NCI-H1048 (cell line): Measurements from ENCODE around the gene KITLG.
"Not testable (repeated sequence)": the region's sequence is repeated elsewhere in the genome, so short reads cannot be mapped to it uniquely, and the experiment has no call there.

Experiments
- DNase-seq: peaks from one replicate; lab custom pipeline; 2025; lab: John Stamatoyannopoulos, UW

The KITLG gene

GRCh38 chr12:88544991-88545980 lies 35.0 kb downstream of the KITLG start:
- no peak for DNase-seq

GRCh38 chr12:88539893-88540292 lies 40.4 kb downstream of the KITLG start:
- DNase-seq = no peak

GRCh38 chr12:88538697-88539096 lies 41.6 kb downstream of the KITLG start:
- no peak for DNase-seq

DNA sequence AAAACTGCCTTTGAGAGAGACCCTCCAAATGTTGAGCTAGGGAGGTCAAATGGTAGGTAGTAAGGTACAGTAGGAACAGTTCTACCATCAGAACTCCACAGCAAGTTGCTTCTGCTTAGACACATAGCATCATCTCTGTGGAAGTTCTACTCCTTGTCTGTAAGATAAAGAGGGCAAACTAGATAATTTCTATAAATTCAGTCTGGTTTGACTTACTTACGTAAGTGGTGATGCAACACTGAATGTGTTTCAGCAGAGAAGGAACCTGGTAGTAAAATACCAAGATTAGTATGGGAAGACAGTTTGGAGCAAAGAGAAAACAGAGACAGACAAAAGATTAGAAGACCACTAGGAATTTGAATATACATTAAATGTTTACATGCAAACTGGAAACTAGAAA lies 42.0 kb downstream of the KITLG start:
- no peak for DNase-seq

- DNase-seq = no peak
Observed at GRCh38 chr12:88530868-88531267, 49.4 kb downstream of the KITLG start.

DNA sequence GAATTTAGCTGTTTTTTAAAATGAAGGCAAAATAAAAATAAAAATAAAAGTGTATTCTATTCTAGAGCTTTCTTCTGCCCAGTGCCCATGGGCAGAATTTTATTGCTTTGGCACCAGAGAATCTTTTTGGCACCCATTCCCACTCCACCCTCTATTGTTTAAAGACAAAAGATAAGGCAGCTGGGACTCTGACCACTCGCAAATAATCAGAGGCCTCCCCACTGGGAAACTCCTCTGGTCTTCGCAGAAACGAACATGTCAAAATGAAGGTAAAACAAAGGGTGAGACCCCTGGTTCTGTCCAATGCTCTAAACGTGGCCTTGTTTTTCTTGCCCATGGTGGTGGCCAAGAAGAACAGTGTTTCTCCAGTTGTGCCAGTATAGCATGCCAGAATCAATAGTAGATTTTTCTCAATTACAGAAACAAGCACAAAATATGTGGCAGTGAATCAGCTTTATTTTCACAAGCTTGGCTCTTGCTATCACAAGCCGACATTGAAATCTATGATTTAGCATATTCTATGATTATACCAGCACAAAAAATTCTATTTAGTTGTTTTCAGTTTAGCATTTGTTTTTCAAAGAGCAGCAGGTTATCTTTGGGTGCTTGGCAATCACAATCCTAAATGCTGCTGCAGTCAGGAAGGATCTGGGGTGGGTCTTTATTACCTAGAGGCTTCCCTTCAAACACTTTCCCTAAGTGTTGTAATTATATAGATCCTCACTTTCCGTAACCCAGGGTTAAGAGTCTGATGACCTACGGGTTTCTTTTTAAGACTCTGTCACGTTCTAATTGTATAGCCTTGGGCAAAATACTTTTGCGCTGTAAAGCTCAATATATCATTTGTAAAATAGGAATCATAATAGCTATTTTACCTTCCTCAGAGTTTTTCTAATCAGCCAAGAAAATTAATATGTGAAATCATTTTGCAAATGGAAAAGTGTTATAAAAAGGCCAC lies 50.5 kb downstream of the KITLG start:
- DNase-seq = no peak

DNA sequence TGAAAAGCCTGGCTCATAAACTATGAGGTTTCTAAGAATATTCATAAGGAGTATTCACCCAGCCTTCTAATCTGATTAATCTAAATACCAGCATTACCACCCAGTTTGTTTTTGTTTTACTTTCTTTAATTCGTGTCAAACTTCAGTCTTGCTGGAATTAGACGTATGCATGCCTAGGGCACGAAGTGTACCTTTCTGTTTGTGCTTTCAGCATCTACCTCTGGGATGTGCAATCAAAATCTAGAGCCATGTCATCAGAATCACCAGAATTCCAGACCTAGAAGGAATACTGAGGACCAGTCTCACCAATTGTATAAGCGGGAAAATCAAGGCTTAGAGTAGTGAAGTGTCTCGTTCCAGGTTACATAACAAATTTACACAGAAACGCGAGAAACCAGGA lies 57.3 kb downstream of the KITLG start:
- DNase-seq = no peak

GRCh38 chr12:88520436-88520820 lies 59.8 kb downstream of the KITLG start:
- DNase-seq = no peak

DNA sequence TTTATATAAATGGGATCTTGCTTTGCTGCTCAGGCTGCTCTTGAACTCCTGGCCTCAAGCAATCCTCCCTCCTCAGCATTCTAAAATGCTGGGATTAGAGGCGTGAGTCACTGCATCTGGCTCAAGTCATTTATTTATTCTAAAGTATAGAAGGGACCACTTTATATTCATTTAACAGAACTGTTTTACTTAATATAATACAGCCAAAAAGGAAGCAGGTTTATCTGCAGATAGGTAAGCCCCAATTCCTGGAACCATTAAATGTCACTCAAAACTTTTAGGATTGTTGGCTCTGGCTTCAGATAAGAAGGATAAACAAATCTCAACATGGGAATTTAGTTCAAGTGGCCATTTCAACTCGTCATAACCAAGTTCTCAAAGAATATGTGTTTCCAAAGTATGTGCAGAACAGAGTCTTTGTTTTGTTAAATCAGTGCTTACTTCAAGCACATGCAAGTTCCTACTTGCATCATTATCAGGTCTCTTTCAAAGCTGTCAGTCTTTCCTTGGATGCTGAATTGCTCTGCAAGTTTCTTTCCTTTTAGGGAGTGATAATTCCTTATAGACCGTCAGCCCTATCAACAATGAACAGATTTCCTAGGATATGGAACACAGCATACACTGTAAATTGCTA lies 60.4 kb downstream of the KITLG start:
- no peak for DNase-seq

GRCh38 chr12:88518863-88519403 lies 61.3 kb downstream of the KITLG start:
- DNase-seq = no peak

DNA sequence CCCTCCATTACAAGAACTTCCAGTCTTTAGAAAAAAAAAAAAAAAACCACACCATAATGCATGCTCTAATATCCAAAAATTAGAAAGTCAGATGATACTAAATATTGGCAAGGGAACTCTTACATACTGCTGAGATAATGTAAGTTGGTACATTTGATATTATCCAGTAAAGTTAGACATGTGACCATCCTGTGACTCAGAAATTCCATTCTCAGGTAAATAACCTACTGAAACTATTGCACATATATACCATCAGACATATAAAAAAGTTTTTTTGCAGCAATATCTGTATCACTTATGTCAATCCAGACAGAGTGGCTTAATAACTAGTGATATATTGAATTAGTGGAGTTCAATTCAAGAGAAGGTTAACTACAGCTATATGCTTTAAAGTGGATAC lies 63.5 kb downstream of the KITLG start:
- no peak for DNase-seq

GRCh38 chr12:88510843-88511242 lies 69.4 kb downstream of the KITLG start:
- no peak for DNase-seq

GRCh38 chr12:88509851-88510250 lies 70.4 kb downstream of the KITLG start:
- DNase-seq = no peak

GRCh38 chr12:88509347-88509746 lies 70.9 kb downstream of the KITLG start:
- no peak for DNase-seq

DNA sequence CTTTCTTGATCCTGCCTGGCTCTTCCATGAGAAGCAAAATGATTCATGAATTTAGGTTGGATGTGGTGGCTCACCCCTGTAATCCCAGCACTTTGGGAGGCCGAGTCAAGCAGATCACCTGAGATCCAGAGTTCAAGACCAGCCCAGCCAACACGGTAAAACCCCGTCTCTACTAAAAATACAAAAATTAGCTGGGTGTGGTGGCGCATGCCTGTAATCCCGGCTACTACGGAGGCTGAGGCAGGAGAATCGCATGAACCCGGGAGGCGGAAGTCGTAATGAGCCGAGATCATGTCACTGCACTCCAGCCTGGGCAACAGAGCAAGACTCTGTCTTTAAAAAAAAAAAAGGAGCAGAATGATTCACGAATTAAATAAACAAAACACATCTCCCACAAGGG lies 72.4 kb downstream of the KITLG start:
- DNase-seq = not testable (repeated sequence)

DNA sequence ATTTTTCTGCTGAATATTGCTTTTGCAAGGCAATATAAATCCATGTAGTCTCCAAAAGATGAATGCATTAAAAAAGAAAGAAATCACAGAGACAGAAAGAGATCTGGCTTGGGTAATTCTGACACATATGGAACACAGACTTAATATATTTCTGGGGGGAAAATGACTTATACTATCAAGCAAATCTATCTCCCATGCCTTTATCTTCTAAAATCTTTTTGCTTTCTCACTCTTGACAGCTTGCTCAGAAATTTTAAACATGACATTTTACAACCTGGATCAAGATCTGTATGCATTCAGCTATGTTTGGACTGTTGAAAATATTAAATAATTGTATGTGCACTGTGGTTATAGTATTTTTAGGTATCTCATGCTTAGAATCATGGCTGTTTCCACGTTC lies 73.0 kb downstream of the KITLG start:
- no peak for DNase-seq

DNA sequence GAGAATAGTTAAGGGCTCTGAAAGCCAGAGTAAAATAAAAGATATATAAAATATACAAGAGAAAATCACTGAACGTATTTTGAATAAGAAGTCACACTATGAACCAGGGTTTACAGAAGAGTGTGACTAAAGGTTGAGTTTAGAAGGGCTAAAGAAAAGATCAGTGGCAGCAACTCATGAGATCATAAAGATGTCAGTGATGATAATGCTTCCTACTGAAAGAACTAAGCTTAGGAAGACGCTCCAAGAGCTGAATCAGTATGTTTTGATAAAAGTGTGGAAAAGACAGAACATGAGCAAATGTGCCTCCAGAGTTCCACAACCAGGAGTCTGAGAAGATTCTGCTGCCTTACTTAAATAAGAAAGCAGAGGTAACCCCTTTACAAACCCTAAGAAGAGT lies 74.6 kb downstream of the KITLG start:
- no peak for DNase-seq

- no peak for DNase-seq
Observed at GRCh38 chr12:88503281-88503703, 77.0 kb downstream of the KITLG start.

- no peak for DNase-seq
Observed at GRCh38 chr12:88501972-88502938, 78.0 kb downstream of the KITLG start.

DNA sequence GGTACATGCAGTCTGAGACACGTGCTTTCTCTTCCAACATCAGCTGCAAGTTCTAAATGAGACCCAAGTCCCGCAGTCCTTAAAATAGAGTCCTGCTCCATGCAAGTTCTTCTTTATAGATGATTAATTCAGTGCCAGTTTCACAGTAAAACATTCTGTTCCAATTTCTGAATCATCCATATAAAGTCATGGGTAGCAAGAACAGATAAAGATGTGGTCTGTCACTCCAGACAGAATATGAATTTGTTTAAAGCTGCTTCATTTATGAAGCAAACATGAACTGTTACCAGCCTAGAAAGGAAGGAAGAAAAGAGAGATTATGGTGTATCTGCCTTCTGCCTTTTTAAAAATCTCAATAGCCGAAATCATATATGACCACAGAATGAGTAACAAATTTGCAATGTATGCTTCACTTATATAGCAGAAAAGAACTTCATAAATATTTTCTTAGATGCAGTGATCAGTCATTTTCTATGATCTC lies 83.3 kb downstream of the KITLG start:
- no peak for DNase-seq

DNA sequence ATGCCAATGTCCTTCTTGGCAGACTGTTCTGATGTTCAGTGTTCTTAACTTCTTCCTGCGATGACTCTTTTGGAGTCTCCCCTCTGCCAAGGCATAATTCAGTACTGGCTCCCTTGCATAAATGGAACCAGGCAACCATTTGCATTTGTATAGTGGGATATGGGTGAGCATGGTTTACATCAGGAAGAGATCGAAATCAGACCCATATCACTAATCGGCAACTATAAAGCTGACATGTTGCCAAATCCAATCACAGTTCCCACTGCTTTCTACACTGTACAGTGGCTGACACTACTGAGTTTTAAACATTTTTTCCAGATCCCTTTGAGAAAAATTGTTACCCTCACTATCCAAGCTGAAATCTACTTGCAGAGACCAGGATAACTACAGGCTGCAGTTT lies 83.8 kb downstream of the KITLG start:
- DNase-seq = no peak
